Measurements from ENCODE around the gene LHX3. TPM values are rescaled to one million over a fixed set of nuclear protein-coding genes. Genes with fewer than 3 reads are reported as not detected.
"Not testable (repeated sequence)": the region's sequence is repeated elsewhere in the genome, so short reads cannot be mapped to it uniquely, and the experiment has no call there.

LHX3 gene
- total RNA-seq, 1 experiment from 2014 or later: not detected

GRCh38 chr9:136153381-136154065 lies 51.4 kb downstream of the LHX3 start:
- DNase-seq (ENCODE audit: low read depth): no peak

- DNase-seq (ENCODE audit: low read depth): no peak
Measured at GRCh38 chr9:136152931-136153330, 52.0 kb downstream of the LHX3 start.

GRCh38 chr9:136152543-136152866 lies 52.4 kb downstream of the LHX3 start:
- DNase-seq (ENCODE audit: low read depth): no peak

- no peak for DNase-seq (ENCODE audit: low read depth)
Measured at GRCh38 chr9:136151848-136152542, 52.9 kb downstream of the LHX3 start.

- no peak for DNase-seq (ENCODE audit: low read depth)
Measured at GRCh38 chr9:136151214-136151804, 53.6 kb downstream of the LHX3 start.

- not testable (repeated sequence) for DNase-seq (ENCODE audit: low read depth)
Measured at GRCh38 chr9:136150664-136151213, 54.2 kb downstream of the LHX3 start.

GRCh38 chr9:136149853-136150252 lies 55.1 kb downstream of the LHX3 start:
- no peak for DNase-seq (ENCODE audit: low read depth)

- DNase-seq (ENCODE audit: low read depth): no peak
Measured at GRCh38 chr9:136149337-136149736, 55.6 kb downstream of the LHX3 start.

GRCh38 chr9:136148766-136149165 lies 56.2 kb downstream of the LHX3 start:
- no peak for DNase-seq (ENCODE audit: low read depth)

GRCh38 chr9:136147890-136148714 lies 56.8 kb downstream of the LHX3 start:
- DNase-seq (ENCODE audit: low read depth): no peak

- DNase-seq (ENCODE audit: low read depth): no peak
Measured at GRCh38 chr9:136147038-136147889, 57.7 kb downstream of the LHX3 start.

Other genes starting within 250 kb of the LHX3 start
- 24.4 and 27.6 TPM in 2 replicates for gene UBAC1, start 243.8 kb downstream of the LHX3 start, total RNA-seq (2014; rRNA removed; shearing (Covaris generic))
- 4.1 and 4.5 TPM in 2 replicates for gene NACC2, start 109.8 kb downstream of the LHX3 start, total RNA-seq (2014; rRNA removed; shearing (Covaris generic))
- gene TMEM250, start 86.3 kb downstream of the LHX3 start, total RNA-seq (2014; rRNA removed; shearing (Covaris generic)): 12.1 and 15.0 TPM in 2 replicates
- 9.1 and 9.9 TPM in 2 replicates for gene QSOX2, start 40.7 kb upstream of the LHX3 start, total RNA-seq (2014; rRNA removed; shearing (Covaris generic))
- not detected in 2 replicates for gene CCDC187, start 99.0 kb upstream of the LHX3 start, total RNA-seq (2014; rRNA removed; shearing (Covaris generic))
- 6.3 and 6.6 TPM in 2 replicates for gene GPSM1, start 122.4 kb upstream of the LHX3 start, total RNA-seq (2014; rRNA removed; shearing (Covaris generic))
- gene DNLZ, start 158.6 kb upstream of the LHX3 start, total RNA-seq (2014; rRNA removed; shearing (Covaris generic)): 15.3 and 17.1 TPM in 2 replicates
- gene CARD9, start 168.5 kb upstream of the LHX3 start, total RNA-seq (2014; rRNA removed; shearing (Covaris generic)): 0.68 TPM in 1 of 2 replicates, not detected in the other
- gene SNAPC4, start 195.0 kb upstream of the LHX3 start, total RNA-seq (2014; rRNA removed; shearing (Covaris generic)): 4.6 and 4.9 TPM in 2 replicates
- gene ENTR1, start 205.5 kb upstream of the LHX3 start, total RNA-seq (2014; rRNA removed; shearing (Covaris generic)): 20.9 and 32.3 TPM in 2 replicates
- 23.6 and 29.9 TPM in 2 replicates for gene PMPCA, start 205.5 kb upstream of the LHX3 start, total RNA-seq (2014; rRNA removed; shearing (Covaris generic))
- gene INPP5E, start 234.7 kb upstream of the LHX3 start, total RNA-seq (2014; rRNA removed; shearing (Covaris generic)): 3.4 and 3.8 TPM in 2 replicates